HG03469 (cell line): ENCODE measurements around the gene CSNK1G2.

ENCODE experiments used
- ATAC-seq: cut with Tn5 transposase; IDR thresholded peaks from one replicate; pipeline ENCODE4 v1.9.1; 2021; ENCODE audit warnings: mild to moderate bottlenecking, moderate library complexity, moderate number of reproducible peaks; ENCODE audit not compliant: unreplicated experiment

Gene CSNK1G2

DNA sequence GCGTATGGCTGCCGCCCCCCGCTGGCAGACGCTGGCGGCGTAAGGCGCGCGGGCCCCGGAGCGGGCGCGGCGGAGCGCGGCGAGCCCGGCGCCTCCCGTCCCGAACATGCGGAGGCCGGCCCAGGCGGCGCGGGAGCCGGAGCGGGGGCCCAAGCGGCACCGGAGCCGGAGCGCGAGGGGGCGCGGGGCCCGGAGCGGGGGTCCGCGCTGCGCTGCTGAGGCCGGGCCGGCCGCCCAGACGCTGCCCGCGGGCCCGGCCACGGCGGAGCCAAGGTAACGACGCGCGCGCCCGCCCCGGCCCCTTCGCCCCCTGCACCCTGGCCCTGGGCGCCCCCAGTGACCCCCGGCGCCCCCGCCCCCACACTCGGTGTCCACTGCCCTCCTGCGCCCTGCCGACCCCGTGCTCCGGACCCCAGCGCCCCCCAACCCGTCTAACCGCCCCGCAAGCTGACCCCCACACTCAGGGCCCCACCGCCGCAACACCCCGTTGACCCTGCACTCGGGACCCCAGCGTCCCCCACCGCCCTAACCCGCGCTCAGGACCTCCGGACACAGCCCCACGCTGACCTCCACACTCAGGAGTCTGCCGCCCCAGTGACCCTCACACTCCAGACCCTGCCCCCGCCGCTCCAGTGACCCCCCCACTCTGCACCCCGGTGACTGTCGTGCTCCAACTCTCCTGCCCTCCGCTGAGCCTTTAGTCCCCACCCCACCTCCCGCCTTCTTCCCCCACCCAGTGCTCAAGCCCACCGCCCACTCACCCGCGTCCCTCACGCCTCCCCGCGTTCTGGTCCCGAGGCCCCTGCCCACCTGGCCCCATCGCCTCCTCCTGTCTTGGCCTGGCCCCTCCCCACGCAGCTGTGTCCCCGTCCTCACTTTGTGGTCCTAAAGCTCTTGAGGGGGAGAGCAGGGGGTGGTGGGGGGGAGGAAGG is at the start of gene CSNK1G2:
Gene CSNK1G2, plus strand, starts transcription at position 27 of the 932 bp plus-strand sequence. CDS start 28,601 bp downstream, outside the sequence.
- no peak for ATAC-seq

DNA sequence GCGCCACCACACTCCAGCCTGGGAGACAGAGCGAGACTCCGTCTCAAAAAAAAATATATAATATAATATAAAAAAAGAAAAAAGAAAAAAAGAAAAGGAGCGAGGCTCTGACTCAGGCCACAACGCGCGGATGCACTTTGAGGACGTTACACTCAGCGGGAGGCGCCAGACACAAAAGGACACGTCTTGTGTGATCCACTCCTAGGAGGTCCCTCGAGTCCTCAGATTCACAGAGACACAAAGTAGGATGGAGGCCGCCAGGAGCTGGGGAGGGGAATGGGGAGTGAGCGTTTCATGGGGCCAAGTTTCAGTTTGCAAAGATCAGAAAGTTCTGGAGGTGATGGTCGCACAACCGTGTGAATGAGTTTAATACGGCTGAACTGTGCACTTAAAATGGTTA is 47.2 kb upstream of the CSNK1G2 start:
- ATAC-seq, result no peak

GRCh38 chr19:1896508-1896907 is 44.5 kb upstream of the CSNK1G2 start:
- ATAC-seq, result no peak

DNA sequence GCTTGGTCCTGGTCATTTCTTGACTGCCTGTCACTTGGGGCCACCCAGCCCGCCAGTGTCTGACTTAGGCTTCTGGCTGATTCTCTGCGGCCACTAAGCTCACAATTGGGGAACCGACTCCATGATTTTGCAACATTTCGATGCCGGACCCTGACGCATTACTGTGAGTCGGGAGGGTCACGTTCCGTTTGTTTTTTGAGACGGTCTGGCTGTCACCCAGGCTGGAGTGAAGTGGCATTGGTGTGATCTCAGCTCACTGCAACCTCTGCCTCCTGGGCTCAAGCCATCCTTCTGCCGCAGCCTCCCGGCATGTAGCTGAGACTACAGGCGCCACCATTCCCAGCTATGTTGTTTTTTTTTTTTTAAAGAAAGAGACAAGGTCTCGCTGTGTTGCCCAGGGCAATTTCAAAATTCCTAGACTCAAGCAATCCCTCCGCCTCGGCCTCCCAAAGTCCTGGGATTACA is 39.0 kb upstream of the CSNK1G2 start:
- ATAC-seq, result no peak

GRCh38 chr19:1902923-1903322 is 38.0 kb upstream of the CSNK1G2 start:
- ATAC-seq, result no peak

DNA sequence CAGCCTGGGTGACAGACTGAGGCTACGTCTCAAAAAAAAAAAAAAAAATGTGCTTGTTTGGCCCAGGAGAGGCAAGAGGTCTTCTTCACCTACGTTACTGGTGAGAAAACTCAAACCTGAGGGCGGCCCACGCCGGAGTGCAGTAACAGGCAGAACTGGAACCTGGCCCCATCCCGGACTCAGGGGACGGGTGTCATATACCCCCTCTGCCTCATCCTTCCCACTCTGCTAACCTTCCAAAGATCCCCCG is 36.2 kb upstream of the CSNK1G2 start:
- ATAC-seq, result no peak

DNA sequence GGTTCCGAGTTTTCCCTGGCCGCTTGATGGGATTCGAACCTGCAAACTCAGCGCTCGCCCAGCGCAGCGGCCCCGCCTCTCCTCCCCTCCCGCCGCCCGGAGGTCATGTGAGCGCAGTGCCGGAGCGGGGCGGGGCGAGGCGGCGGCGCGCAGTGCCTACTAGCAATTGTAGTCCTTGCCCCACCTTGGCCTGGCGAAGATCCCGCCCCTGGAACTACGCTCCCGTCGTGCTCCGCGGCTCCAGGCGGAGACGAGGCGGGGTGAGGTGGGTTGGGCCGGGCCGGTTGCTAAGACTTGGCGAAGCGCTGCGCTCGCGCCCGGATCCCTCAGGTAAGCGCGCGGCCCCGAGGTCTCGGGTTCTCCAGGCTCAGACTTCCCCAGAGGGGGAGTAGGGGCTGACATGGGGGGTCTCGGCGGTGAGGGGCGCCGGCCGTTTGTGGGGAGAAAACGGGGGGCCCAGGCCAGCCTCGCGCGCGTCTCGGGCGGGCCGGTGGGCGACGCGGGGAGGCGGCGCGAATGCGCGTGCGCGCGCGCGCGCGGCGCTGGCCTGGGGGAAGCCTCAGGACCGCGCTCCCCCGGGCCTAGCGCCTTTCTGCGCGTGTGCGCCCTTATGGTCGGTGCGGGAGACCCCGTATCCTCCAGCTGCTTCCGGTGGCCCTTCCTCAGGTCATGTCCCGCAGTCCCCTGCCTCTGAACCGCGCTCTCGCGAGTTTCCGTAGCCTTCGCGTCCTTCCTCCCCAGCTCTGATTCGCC is 35.7 kb upstream of the CSNK1G2 start, which contains the start of the genes ADAT3 and SCAMP4:
Gene ADAT3, plus strand, starts transcription at position 290 of the 753 bp plus-strand sequence. CDS start 6,649 bp downstream, outside the sequence.
Gene SCAMP4, plus strand, starts transcription at position 290 of the 753 bp plus-strand sequence. CDS start 9,621 bp downstream, outside the sequence.
- ATAC-seq, result peak; percentile 42

- ATAC-seq, result no peak
Measured at GRCh38 chr19:1905863-1906375, 35.1 kb upstream of the CSNK1G2 start.

GRCh38 chr19:1906985-1907562 is 33.9 kb upstream of the CSNK1G2 start:
- ATAC-seq, result no peak

GRCh38 chr19:1907563-1908363 is 33.2 kb upstream of the CSNK1G2 start:
- ATAC-seq, result no peak

- no peak for ATAC-seq
Measured at GRCh38 chr19:1908364-1908678, 32.7 kb upstream of the CSNK1G2 start.

DNA sequence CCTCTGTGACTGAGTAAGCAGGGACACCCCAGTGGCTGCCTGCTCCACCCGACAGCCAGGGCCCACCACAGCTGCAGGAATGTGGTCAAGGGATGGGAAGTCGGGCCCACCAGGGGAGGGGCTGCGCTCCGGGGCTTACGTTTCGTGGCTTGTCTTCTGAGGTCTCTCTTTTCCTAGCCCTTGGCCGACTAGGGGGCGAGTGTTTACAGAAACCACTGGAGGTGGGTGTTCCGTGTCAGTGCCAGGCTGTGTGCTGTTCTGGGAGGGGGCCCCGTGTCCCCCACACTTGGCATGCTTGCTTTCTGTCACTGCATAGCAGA is 31.3 kb upstream of the CSNK1G2 start:
- ATAC-seq, result no peak

GRCh38 chr19:1910177-1910576 is 30.8 kb upstream of the CSNK1G2 start:
- no peak for ATAC-seq

GRCh38 chr19:1911098-1911497 is 29.9 kb upstream of the CSNK1G2 start:
- ATAC-seq, result no peak

DNA sequence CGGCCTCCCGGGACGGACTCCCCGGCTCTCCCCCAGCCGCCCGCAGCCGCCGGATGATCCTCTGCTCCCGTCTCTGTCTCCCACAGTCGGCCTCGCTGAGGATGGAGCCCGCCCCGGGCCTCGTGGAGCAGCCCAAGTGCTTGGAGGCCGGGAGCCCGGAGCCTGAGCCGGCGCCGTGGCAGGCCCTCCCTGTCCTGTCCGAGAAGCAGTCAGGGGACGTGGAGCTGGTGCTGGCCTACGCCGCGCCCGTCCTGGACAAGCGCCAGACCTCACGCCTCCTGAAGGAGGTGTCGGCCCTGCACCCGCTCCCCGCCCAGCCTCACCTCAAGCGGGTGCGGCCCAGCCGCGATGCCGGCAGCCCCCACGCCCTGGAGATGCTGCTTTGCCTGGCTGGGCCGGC is 29.0 kb upstream of the CSNK1G2 start:
- ATAC-seq, result no peak

- no peak for ATAC-seq
Measured at GRCh38 chr19:1912760-1913505, 28.0 kb upstream of the CSNK1G2 start.

- no peak for ATAC-seq
Measured at GRCh38 chr19:1913781-1914577, 27.0 kb upstream of the CSNK1G2 start.

DNA sequence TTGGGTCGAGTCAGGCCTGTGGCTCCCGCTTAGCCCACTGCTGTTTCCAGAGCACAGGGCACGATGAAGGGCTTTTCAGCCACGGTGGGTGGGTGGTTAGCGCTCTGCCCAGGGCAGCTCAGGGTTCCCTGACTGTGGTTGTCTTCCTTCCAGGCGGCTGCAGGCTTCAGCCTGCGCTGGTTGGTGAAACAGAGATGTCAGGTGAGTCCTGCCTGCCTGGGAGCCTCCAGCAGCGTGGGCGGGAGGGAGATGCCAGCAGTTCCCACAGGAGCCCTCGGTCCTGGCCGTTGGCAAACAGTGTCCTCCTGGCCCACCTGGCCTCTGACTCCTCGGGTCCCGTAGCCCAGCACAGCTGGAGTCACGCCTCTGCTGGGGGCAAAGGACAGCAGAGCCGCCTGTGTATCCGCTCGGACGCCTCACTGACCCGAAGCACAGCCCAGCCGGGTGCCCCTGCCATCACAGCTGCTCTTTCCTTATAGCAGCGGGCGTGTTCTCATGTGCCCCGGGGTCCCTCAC is 26.1 kb upstream of the CSNK1G2 start:
- no peak for ATAC-seq

- no peak for ATAC-seq
Measured at GRCh38 chr19:1917146-1917545, 23.8 kb upstream of the CSNK1G2 start.
